ENCODE data around the gene UNC119.

UNC119 gene

DNA sequence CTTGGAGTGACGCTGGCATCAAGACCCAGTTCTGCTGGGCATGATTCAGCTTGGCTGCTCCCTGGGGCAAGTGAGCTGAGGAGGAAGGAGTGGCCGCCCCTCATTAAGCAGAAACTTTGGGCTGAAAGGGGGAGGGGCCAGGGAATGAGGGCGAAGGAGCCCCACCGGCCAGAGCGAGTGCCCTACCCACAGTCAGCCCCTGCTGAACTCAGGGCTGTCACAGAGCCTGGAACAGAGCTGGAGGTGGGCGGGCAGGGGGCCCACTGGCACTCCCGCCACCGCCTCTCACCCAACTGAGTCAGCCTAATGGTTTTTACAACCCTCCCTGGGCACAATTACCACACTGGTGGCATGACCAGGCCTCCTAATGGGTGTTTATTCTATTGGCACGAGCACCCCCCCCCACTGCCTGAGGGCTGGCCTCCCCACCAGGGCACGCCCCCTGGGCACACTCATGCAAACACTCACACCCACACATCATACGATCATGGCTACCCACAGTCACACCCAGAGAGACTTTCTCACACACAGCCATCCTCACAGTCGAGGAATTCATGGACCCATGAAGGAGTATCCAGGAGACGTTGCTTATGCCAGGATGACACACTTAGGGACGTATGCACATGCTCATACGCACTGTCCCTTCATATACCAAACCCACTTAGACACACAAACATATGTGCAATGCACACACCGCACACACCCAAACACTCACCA, 19.2 kb downstream of the UNC119 start:
- no peak for ATAC-seq (replicated peaks; ENCODE audit: extremely low read depth, poor library complexity, severe bottlenecking)
- Mint-ChIP-seq H3K9me3 (no peaks in the 10 kb centered on the region), H3K27ac (ENCODE audit: low read depth) (no peak overlapping the region), H3K27me3 (peaks cover 18% of the 10 kb centered on the region), H3K4me1 (no peaks in the 10 kb centered on the region), H3K4me3 (no peak overlapping the region), H3K36me3 (ENCODE audit: insufficient read depth) (peaks cover 3% of the 10 kb centered on the region)
- DNase-seq (ENCODE audit: low spot score in 2 of 2) = no peak

DNA sequence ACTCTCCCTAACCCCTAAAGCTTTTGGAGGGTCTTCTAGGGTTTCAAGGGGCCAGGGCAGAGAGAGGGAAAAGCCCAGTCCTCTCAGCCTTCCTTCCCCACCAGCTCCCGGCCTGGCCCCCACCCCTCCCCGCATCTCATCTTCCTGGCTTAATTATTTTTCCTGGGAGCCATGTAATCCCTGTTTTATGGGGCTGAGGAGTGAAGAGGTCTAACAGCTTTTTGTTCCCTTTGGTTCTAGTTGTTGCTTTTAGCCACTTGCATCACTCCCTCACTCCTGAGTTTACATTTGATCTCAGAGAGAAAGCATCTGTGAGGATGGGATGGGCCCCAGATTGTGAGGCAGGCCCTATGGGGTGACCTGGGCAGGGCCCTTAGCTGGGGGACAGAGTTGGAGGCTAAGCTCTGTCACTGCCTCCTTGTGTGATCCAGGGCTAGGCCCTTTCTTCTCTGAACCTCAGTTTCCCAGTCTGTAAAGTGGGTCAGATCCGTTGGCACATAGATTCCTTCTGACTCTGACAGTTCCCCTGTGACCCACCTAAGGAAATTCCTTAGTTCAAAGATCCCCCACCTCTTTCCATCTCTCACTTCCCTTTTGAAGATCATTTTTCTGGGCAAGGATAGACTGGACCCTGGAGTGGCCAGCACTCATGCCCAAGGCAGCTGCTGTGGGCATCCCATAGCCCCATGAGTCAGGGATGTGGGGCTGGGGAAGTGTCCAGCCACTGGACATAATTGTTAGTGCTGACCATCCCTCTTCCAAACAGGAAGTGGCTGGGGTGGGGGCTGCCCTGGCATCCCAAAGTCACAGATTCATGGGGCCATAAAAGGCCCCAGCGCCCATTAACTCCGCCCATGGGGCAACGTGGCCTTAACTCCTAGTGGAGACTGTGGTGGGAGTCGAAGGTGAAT, 20.1 kb downstream of the UNC119 start:
- Mint-ChIP-seq H3K27ac (ENCODE audit: low read depth) (no peak overlapping the region), H3K27me3 (peaks cover 18% of the 10 kb centered on the region), H3K4me1 (no peaks in the 10 kb centered on the region), H3K36me3 (ENCODE audit: insufficient read depth) (peaks cover 3% of the 10 kb centered on the region), H3K4me3 (no peak overlapping the region), H3K9me3 (no peaks in the 10 kb centered on the region)
- DNase-seq (ENCODE audit: low spot score in 2 of 2) (no peak), ATAC-seq (replicated peaks; ENCODE audit: extremely low read depth, poor library complexity, severe bottlenecking) (no peak)

DNA sequence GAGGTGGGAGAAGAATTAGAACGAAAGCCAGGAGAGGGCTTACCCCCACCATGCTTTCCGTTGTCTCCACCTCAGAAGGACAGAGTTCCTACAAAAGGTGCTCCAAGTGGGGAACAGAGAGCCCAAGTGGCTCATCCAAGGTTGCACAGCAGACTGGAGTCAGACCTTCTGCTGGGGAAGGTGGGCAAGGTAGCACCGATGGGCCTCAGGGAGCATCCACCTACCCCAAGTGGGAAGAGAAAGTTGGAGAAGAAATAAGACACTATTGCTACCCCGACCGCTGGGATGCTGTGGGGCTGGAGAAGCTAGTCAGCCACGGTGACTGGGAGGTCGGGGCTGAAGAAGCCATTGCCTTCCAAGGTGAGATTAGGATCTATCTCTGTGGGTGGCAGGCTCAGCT, 21.5 kb downstream of the UNC119 start:
- Mint-ChIP-seq H3K4me3 (no peak overlapping the region), H3K4me1 (no peaks in the 10 kb centered on the region), H3K9me3 (no peaks in the 10 kb centered on the region), H3K36me3 (ENCODE audit: insufficient read depth) (peaks cover 3% of the 10 kb centered on the region), H3K27ac (ENCODE audit: low read depth) (no peak overlapping the region), H3K27me3 (peaks cover 18% of the 10 kb centered on the region)
- ATAC-seq (replicated peaks; ENCODE audit: extremely low read depth, poor library complexity, severe bottlenecking) (no peak), DNase-seq (ENCODE audit: low spot score in 2 of 2) (no peak)

DNA sequence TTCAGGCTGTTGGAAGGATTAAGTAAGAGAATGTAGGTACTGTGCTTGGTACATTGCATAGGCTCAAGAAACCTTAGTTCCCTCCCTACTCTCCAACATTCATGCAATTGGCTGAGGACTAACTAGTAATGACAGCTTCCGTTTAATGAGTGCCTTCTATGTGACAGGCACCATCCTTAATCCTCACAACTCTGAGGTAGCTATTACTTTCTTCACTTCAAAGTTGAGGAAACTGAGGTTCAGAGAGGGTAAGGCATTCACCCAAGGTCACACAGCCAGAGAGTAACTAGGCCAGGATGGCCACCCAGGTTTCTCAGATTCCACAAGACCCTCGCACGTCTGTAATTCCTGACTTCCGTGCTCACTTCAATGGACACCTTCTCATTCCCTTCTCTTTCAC, 22.2 kb downstream of the UNC119 start:
- Mint-ChIP-seq H3K27me3 (peaks cover 18% of the 10 kb centered on the region), H3K4me3 (no peak overlapping the region), H3K36me3 (ENCODE audit: insufficient read depth) (peaks cover 3% of the 10 kb centered on the region), H3K9me3 (no peaks in the 10 kb centered on the region), H3K27ac (ENCODE audit: low read depth) (no peak overlapping the region), H3K4me1 (no peaks in the 10 kb centered on the region)
- no peak for ATAC-seq (replicated peaks; ENCODE audit: extremely low read depth, poor library complexity, severe bottlenecking)
- no peak for DNase-seq (ENCODE audit: low spot score in 2 of 2)

DNA sequence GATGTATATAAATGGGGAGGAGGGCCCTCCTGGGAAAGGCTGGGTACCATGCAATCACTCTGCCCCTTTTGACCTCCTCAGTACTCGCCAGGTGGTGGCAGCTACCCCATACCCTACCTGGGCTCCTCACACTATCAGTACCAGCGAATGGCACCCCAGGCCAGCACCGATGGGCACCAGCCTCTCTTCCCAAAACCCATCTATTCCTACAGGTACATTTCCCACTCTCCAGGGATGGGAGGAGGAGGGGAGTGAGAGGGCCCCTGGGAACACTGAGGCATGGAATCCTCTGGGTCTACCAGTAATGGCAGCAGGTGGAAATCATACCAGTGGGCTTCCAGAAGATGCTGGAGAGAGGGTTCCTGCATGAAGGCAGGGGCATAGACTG, 23.4 kb downstream of the UNC119 start:
- ATAC-seq (replicated peaks; ENCODE audit: extremely low read depth, poor library complexity, severe bottlenecking) (no peak), DNase-seq (ENCODE audit: low spot score in 2 of 2) (no peak)
- H3K27ac Mint-ChIP-seq (ENCODE audit: low read depth) = no peak overlapping the region
- no peak overlapping the region for H3K4me3 Mint-ChIP-seq
- H3K27me3 Mint-ChIP-seq = peaks cover 18% of the 10 kb centered on the region
- H3K4me1 Mint-ChIP-seq = no peaks in the 10 kb centered on the region
- no peaks in the 10 kb centered on the region for H3K9me3 Mint-ChIP-seq
- peaks cover 3% of the 10 kb centered on the region for H3K36me3 Mint-ChIP-seq (ENCODE audit: insufficient read depth)

DNA sequence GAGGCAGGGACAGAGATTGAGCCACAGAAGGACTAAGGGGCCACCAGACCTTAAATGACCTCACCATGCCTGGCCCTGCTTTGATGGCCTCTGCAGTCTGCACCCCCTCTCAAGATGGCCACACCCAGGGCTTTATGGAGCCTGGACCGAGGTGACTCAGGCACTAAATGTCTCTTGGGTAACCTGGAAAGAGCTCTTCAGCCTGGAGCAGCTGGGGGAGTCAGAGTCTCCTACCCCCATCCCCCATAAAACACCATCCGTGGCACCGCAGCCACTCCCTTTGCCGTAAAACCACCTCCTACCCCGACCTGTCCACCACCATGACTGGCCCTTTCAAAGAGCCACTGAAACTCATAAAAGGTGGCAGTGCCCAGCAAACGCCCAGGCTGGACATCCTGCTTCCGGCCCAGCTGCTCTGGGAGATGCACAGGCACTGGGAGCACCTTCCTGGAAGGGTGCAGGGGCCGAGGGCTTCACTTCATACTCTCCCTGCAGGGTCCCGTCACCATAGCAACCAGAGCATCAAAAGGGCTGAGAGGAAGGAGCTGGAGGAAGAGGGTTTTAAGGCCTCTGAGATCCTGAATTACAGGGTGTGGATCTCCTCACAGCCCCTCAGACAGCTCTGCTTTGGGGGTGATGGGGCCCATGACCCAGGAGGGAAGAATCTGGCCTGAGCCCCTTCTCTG, 24.0 kb downstream of the UNC119 start:
- Mint-ChIP-seq H3K36me3 (ENCODE audit: insufficient read depth) (peaks cover 3% of the 10 kb centered on the region), H3K4me1 (no peaks in the 10 kb centered on the region), H3K4me3 (no peak overlapping the region), H3K9me3 (no peaks in the 10 kb centered on the region), H3K27ac (ENCODE audit: low read depth) (no peak overlapping the region), H3K27me3 (peaks cover 18% of the 10 kb centered on the region)
- DNase-seq (ENCODE audit: low spot score in 2 of 2) (no peak), ATAC-seq (replicated peaks; ENCODE audit: extremely low read depth, poor library complexity, severe bottlenecking) (no peak)

DNA sequence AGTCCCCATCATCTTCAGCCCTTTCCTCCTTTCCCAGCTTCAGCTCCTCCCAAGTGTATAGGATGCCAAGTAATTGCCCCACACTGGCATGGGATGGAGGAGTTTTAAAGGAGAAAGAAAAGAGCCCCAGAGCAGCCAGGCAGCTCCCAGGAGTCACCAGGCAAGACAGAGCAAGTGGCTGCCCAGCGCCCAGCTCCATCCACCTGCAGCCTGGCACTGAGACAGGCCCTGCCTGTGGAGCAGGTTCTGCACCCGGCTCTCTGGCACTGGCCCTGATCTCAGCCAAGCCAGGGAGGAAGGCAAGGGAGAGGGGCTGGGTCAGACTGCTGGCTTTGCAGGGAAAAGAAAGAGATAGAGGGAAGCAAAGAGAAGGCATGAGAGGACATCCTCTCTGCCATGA, 24.6 kb downstream of the UNC119 start:
- Mint-ChIP-seq H3K4me3 (no peak overlapping the region), H3K9me3 (no peaks in the 10 kb centered on the region), H3K27me3 (peaks cover 18% of the 10 kb centered on the region), H3K4me1 (no peaks in the 10 kb centered on the region), H3K27ac (ENCODE audit: low read depth) (no peak overlapping the region), H3K36me3 (ENCODE audit: insufficient read depth) (peaks cover 2% of the 10 kb centered on the region)
- no peak for ATAC-seq (replicated peaks; ENCODE audit: extremely low read depth, poor library complexity, severe bottlenecking)
- no peak for DNase-seq (ENCODE audit: low spot score in 2 of 2)

DNA sequence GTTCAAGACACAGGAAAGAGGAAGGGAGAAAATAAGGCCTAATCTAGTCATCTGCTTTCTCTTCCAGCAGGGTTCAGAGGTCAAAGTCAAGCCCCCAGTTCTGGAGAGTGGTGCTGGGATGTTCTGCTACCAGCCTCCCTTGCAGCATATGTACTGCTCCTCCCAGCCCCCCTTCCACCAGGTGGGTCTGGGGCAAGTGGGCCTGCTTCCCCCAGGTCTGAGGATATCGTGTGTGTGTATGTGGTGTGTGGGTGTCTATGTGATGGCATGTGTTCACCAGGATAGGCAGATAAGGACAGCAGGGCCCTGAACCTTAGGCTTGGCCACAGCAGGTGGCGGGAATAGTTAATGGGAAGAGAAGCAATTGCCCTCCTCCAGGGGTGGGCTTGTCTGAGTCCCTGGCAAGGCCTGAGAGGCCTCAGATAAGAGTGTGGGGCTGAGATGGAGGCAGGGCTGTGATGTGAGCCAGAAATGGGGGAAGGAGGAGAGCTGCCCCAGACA, 25.2 kb downstream of the UNC119 start:
- H3K4me1 Mint-ChIP-seq = no peaks in the 10 kb centered on the region
- H3K27ac Mint-ChIP-seq (ENCODE audit: low read depth) = no peak overlapping the region
- ATAC-seq (replicated peaks; ENCODE audit: extremely low read depth, poor library complexity, severe bottlenecking) (no peak), DNase-seq (ENCODE audit: low spot score in 2 of 2) (no peak)
- no peak overlapping the region for H3K4me3 Mint-ChIP-seq
- H3K27me3 Mint-ChIP-seq = peaks cover 18% of the 10 kb centered on the region
- H3K36me3 Mint-ChIP-seq (ENCODE audit: insufficient read depth) = no peaks in the 10 kb centered on the region
- no peaks in the 10 kb centered on the region for H3K9me3 Mint-ChIP-seq

DNA sequence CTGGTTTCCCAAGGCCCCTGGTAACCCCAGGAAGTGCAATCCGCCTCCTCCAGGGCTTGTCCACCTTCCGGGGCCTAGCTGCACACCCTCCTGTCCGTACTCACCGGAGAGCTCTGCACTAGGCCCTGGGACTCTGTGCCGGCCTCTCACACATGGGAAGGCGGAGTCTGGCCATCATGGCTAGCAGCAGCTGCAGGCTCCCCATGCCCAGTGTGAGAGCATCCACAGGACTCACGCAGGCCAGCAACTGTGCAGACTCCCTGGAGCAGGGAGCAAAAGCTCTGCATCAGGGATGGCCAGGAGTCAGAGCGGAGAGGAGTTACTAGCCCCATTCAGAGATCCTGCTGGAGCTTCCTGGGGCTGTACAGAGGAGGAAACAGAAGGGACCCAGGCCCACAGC, 26.0 kb downstream of the UNC119 start:
- no peaks in the 10 kb centered on the region for H3K9me3 Mint-ChIP-seq
- H3K36me3 Mint-ChIP-seq (ENCODE audit: insufficient read depth) = no peaks in the 10 kb centered on the region
- H3K4me1 Mint-ChIP-seq = no peaks in the 10 kb centered on the region
- no peak overlapping the region for H3K4me3 Mint-ChIP-seq
- no peak for DNase-seq (ENCODE audit: low spot score in 2 of 2)
- H3K27ac Mint-ChIP-seq (ENCODE audit: low read depth) = no peak overlapping the region
- ATAC-seq (replicated peaks; ENCODE audit: extremely low read depth, poor library complexity, severe bottlenecking) = no peak
- peaks cover 10% of the 10 kb centered on the region for H3K27me3 Mint-ChIP-seq

DNA sequence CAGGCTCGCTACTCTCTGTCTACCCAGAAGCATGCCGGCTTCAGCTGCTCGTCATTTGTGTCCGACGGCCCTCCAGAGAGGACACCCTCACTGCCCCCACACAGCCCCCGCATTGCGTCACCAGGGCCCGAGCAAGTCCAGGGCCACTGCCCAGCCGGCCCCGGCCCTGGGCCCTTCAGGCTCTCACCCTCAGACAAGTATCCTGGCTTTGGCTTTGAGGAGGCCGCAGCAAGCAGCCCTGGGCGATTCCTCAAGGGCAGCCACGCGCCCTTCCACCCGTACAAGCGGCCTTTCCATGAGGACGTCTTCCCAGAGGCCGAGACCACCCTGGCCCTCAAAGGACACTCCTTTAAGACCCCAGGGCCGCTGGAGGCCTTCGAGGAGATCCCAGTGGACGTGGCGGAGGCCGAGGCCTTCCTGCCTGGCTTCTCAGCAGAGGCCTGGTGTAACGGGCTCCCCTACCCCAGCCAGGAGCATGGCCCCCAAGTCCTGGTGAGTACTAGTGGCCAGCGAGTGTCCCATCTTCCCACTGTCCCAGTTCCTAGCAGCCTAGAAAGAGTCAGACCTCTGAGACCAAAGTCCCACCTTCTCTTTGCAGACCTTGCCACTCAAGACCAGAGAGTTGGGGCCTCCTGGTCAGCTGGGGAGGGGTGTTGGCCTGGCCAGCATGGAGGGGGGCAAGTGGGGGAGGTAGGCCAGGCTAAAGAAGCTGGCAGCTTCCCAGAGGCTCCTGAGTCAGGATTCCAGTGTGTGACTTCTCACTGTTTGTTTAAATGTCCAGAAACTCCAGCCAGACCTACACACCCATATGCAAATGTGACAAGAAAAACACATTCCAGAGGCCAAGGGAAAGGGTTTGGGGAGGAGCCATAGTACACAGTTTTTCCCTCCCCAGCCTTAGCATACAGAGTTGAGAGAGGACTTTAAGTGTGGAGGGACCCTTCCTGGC, 27.7 kb downstream of the UNC119 start:
- H3K9me3 Mint-ChIP-seq = no peaks in the 10 kb centered on the region
- H3K36me3 Mint-ChIP-seq (ENCODE audit: insufficient read depth) = no peaks in the 10 kb centered on the region
- DNase-seq (ENCODE audit: low spot score in 2 of 2) (no peak), ATAC-seq (replicated peaks; ENCODE audit: extremely low read depth, poor library complexity, severe bottlenecking) (no peak)
- H3K27ac Mint-ChIP-seq (ENCODE audit: low read depth) = no peak overlapping the region
- no peaks in the 10 kb centered on the region for H3K4me1 Mint-ChIP-seq
- no peaks in the 10 kb centered on the region for H3K27me3 Mint-ChIP-seq
- H3K4me3 Mint-ChIP-seq = no peak overlapping the region

DNA sequence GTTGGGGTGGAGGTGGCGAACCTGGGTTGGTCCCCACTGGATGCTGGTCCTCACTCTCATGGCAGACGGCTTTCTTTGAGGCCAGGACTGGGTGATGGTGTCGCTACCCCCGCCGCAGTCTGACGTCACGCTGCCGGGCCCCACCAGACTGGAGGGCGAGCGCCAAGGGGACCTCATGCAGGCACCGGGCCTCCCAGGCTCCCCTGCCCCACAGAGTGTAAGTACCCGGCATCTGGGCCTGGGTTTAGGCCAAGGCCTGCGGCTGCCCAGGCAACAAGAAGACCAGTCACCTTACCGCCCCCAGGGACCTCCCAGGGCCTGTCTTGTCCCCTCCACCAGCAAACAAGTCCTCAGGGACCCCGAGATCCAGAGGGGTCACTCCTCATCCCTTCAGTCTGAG, 28.5 kb downstream of the UNC119 start:
- ATAC-seq (replicated peaks; ENCODE audit: extremely low read depth, poor library complexity, severe bottlenecking) (no peak), DNase-seq (ENCODE audit: low spot score in 2 of 2) (no peak)
- no peak overlapping the region for H3K4me3 Mint-ChIP-seq
- H3K9me3 Mint-ChIP-seq = no peaks in the 10 kb centered on the region
- H3K36me3 Mint-ChIP-seq (ENCODE audit: insufficient read depth) = no peaks in the 10 kb centered on the region
- no peaks in the 10 kb centered on the region for H3K27me3 Mint-ChIP-seq
- no peaks in the 10 kb centered on the region for H3K4me1 Mint-ChIP-seq
- no peak overlapping the region for H3K27ac Mint-ChIP-seq (ENCODE audit: low read depth)

DNA sequence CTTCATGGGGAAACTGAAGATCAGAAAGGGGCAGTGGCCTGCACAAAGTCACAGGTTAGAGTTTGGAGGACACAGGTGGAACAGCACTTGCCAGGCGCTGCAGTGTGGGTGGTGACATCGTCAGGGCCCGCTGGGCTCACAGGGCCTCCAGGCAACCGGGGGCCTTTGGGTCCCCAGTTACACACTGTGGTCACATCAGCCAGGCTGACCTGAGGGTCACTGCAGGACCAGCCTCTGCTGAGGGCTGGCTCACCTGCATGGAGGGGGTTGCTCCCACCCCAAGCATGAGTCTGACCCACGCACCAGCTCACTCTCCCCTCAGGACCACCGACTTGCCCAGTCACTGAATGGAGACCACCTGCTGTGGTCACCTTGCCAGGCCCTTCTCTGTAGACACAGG, 29.2 kb downstream of the UNC119 start:
- Mint-ChIP-seq H3K36me3 (ENCODE audit: insufficient read depth) (no peaks in the 10 kb centered on the region), H3K27me3 (no peaks in the 10 kb centered on the region), H3K9me3 (no peaks in the 10 kb centered on the region), H3K4me3 (no peak overlapping the region), H3K4me1 (no peaks in the 10 kb centered on the region), H3K27ac (ENCODE audit: low read depth) (no peak overlapping the region)
- ATAC-seq (replicated peaks; ENCODE audit: extremely low read depth, poor library complexity, severe bottlenecking) = no peak
- no peak for DNase-seq (ENCODE audit: low spot score in 2 of 2)

All from central memory CD8-positive, alpha-beta T cell (primary cell).